DND-41 (cell line): ENCODE measurements around the gene IDS.

Experiments
- ATAC-seq: fragments of 200-7000 bp; cut with Tn5 transposase; 3 replicates; pipeline ENCODE4 v1.9.1; 2021; ENCODE audit warnings: low read depth; ENCODE audit not compliant: insufficient read depth
- DNase-seq: peaks from one replicate; pipeline ENCODE4 v3.0.0-alpha.2; 2020
- H2AFZ ChIP-seq: 2 replicates; pipeline ENCODE4 v1.6.0; 2012; ENCODE audit warnings: low read depth, low read length
- H3K27ac ChIP-seq: 2 replicates; pipeline ENCODE4 v1.5.1; 2012; ENCODE audit warnings: low read length, inconsistent platforms
- H3K27me3 ChIP-seq: fragments of 200-600 bp; sonication (generic); 2 replicates; pipeline ENCODE4 v1.6.0; 2012; ENCODE audit warnings: low read length, mild to moderate bottlenecking, inconsistent platforms; ENCODE audit not compliant: insufficient read depth, poor library complexity
- H3K36me3 ChIP-seq: 2 replicates; pipeline ENCODE4 v1.5.1; 2012; ENCODE audit warnings: low read length, inconsistent platforms; ENCODE audit not compliant: insufficient read depth
- H3K4me1 ChIP-seq: 2 replicates; pipeline ENCODE4 v1.5.1; 2012; ENCODE audit warnings: mild to moderate bottlenecking, low read length; ENCODE audit not compliant: insufficient read depth
- H3K4me2 ChIP-seq: 2 replicates; pipeline ENCODE4 v1.6.0; 2012; ENCODE audit warnings: mild to moderate bottlenecking, moderate library complexity, low read length, inconsistent platforms; ENCODE audit not compliant: insufficient read depth
- H3K4me3 ChIP-seq, 2 experiments: fragments of 200-600 bp in 1 of 2; shearing (Covaris generic) in 1 of 2; 2 replicates each; pipeline ENCODE4 v1.5.1; 2012 to 2016; ENCODE audit warnings: inconsistent platforms in 2 of 2, low read length in 2 of 2, mild to moderate bottlenecking in 2 of 2, low read depth in 1 of 2, moderate library complexity in 1 of 2
- H3K79me2 ChIP-seq: 2 replicates; pipeline ENCODE4 v1.6.0; 2012; ENCODE audit warnings: low read length, inconsistent platforms; ENCODE audit not compliant: insufficient read depth
- H3K9ac ChIP-seq: 2 replicates; pipeline ENCODE4 v1.6.0; 2012; ENCODE audit warnings: low read depth, mild to moderate bottlenecking, inconsistent platforms, low read length, moderate library complexity
- H3K9me3 ChIP-seq: 2 replicates; pipeline ENCODE4 v1.5.1; 2012; ENCODE audit warnings: low read length, moderate library complexity, mild to moderate bottlenecking, inconsistent platforms; ENCODE audit not compliant: insufficient read depth, severe bottlenecking
- H4K20me1 ChIP-seq: 2 replicates; pipeline ENCODE4 v1.6.0; 2012; ENCODE audit warnings: low read length; ENCODE audit not compliant: insufficient read depth
- EZH2 ChIP-seq: IDR thresholded peaks from 3 replicates; pipeline ENCODE4 v1.6.1; 2012; ENCODE audit warnings: borderline replicate concordance, low read depth, mild to moderate bottlenecking, moderate library complexity, low read length, inconsistent platforms; ENCODE audit not compliant: severe bottlenecking
- TF ChIP-seq, protein P1 (sequence below): IDR thresholded peaks from 2 replicates; pipeline ENCODE4 v1.5.1; 2012; ENCODE audit warnings: borderline replicate concordance, low read length, moderate library complexity, mild to moderate bottlenecking; ENCODE audit not compliant: poor library complexity, severe bottlenecking; ENCODE audit errors: extremely low read depth

The IDS gene

DNA sequence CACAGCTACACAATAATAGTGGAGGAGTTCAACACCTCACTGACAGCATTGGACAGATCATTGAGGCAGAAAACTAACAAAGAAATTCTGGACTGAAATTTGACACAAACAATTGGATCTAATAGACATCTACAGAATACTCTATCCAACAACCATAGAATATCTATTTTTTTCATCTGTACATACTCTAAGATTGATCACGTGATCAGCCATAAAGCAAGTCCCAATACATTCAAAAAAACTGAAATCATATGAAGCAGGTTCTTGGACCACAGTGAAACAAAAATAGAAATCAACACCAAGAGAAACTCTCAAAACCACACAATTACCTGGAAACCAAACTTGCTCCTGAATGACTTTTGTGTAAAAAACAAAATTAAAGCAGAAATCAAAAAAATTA, 12.2 kb upstream of the IDS start:
- no peak for TF ChIP-seq EZH2
- TF ChIP-seq, protein P1, sequence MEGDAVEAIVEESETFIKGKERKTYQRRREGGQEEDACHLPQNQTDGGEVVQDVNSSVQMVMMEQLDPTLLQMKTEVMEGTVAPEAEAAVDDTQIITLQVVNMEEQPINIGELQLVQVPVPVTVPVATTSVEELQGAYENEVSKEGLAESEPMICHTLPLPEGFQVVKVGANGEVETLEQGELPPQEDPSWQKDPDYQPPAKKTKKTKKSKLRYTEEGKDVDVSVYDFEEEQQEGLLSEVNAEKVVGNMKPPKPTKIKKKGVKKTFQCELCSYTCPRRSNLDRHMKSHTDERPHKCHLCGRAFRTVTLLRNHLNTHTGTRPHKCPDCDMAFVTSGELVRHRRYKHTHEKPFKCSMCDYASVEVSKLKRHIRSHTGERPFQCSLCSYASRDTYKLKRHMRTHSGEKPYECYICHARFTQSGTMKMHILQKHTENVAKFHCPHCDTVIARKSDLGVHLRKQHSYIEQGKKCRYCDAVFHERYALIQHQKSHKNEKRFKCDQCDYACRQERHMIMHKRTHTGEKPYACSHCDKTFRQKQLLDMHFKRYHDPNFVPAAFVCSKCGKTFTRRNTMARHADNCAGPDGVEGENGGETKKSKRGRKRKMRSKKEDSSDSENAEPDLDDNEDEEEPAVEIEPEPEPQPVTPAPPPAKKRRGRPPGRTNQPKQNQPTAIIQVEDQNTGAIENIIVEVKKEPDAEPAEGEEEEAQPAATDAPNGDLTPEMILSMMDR = no peak
- Histone ChIP-seq H4K20me1 (no peaks in the 10 kb centered on the region), H3K79me2 (no peaks in the 10 kb centered on the region), H3K4me3 (no peak overlapping the region), H3K36me3 (no peaks in the 10 kb centered on the region), H2AFZ (no peak overlapping the region), H3K4me1 (peaks cover 34% of the 10 kb centered on the region), H3K4me2 (no peak overlapping the region), H3K27me3 (no peaks in the 10 kb centered on the region), H3K9ac (no peak overlapping the region), H3K27ac (no peak overlapping the region), H3K9me3 (no peaks in the 10 kb centered on the region)
- DNase-seq (no peak), ATAC-seq (no peak)

DNA sequence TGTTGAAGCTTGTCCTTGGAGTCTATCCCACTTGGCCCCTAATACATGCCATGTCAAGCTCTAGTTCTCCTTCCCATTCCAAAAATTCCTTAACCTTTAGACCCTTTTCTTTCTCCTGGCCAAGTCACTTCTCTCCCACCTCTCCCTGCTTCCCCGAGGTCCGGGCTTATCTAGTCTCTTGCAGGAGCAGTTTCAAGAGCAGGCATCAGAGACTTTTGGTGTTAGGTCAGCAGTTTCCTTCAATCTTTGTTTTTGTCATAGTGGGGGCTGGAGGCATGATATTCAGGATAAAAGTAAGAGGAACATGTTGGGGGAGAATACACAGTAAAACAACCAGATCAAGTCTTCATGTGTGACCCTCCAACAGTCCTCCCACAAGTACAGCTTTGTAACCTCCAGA, 11.5 kb upstream of the IDS start:
- Histone ChIP-seq H3K9ac (no peak overlapping the region), H3K79me2 (no peaks in the 10 kb centered on the region), H3K9me3 (no peaks in the 10 kb centered on the region), H3K27ac (no peak overlapping the region), H3K36me3 (no peaks in the 10 kb centered on the region), H3K4me3 (no peak overlapping the region), H2AFZ (no peak overlapping the region), H4K20me1 (no peaks in the 10 kb centered on the region), H3K4me1 (peaks cover 36% of the 10 kb centered on the region), H3K27me3 (no peaks in the 10 kb centered on the region), H3K4me2 (no peak overlapping the region)
- ATAC-seq = no peak
- no peak for DNase-seq
- TF ChIP-seq EZH2 = no peak
- TF ChIP-seq, protein P1 = no peak

DNA sequence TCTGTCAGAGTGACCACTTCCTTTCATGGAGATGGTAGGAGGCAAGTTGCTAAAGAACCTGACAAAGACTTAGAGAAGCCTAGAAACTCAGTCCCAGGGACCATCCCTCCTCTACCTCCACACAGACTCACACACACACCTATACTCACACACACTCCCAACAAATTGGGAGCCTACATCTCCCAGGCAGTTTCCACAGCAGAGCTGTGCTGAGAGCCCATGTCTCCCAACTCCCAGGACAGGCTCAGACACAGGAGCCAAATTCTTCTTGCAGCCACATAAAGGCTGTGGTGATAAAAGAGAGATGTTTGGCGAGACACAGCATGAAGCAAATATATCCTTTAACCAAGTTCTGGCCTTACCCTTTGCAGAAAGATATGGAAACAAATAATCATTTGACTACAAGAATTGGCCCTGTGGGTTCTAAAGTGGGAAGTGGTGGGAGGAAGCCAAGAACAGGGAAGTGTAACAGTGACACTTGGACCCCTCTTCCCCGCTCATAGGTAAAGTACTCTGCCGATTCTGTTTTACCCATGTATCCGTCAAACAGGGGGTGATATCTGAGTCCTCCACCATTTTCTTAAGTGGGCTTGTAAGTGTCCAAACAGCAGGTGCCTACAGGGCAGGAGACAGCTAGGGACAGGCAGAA, 11.0 kb upstream of the IDS start:
- ATAC-seq (no peak), DNase-seq (no peak)
- H3K36me3 ChIP-seq = no peaks in the 10 kb centered on the region
- H3K27me3 ChIP-seq = no peaks in the 10 kb centered on the region
- no peaks in the 10 kb centered on the region for H3K79me2 ChIP-seq
- H3K9ac ChIP-seq = no peak overlapping the region
- no peak overlapping the region for H3K27ac ChIP-seq
- no peak overlapping the region for H2AFZ ChIP-seq
- no peaks in the 10 kb centered on the region for H4K20me1 ChIP-seq
- no peaks in the 10 kb centered on the region for H3K9me3 ChIP-seq
- TF ChIP-seq EZH2 = no peak
- TF ChIP-seq, protein P1 = no peak
- no peak overlapping the region for H3K4me2 ChIP-seq
- peaks cover 36% of the 10 kb centered on the region for H3K4me1 ChIP-seq
- no peak overlapping the region for H3K4me3 ChIP-seq
